Testis (tissue), 2 donors: ENCODE measurements around the gene SETD2.

Experiments
- CTCF ChIP-seq, 3 experiments: fragments of 450-650 bp in 2 of 3; fragments of 200-600 bp in 1 of 3; sonication (generic) in 1 of 3; IDR thresholded peaks; one replicate each; pipeline ENCODE4 v1.5.1; 2016 to 2019; ENCODE audit warnings: antibody characterized with exemption in 3 of 3, mild to moderate bottlenecking in 2 of 3, moderate library complexity in 1 of 3
- POLR2A ChIP-seq: fragments of 450-650 bp; IDR thresholded peaks from one replicate; pipeline ENCODE4 v1.6.1; 2017; ENCODE audit warnings: antibody characterized with exemption, mild to moderate bottlenecking, moderate library complexity

- TF ChIP-seq POLR2A = no peak
- TF ChIP-seq CTCF (IDR thresholded peaks at IDR 0.05) = no peak
Measured at GRCh38 chr3:47034868-47035489, 128.9 kb downstream of the SETD2 start.
